ENCODE measurements around the gene PRSS2.

Gene PRSS2

GRCh38 chr7:142785841-142786250, 15.1 kb downstream of the PRSS2 start:
- no peaks in the 10 kb centered on the region for H3K36me3 ChIP-seq (replicated peaks)
- no peak for DNase-seq
- no peaks in the 10 kb centered on the region for H3K27me3 ChIP-seq (replicated peaks)
- H3K4me3 ChIP-seq (ENCODE audit: low read depth, low read length): no peak overlapping the region
- in situ Hi-C loops (cut with HindIII; ENCODE audit: low pct_ligation_motif_present, low sequenced_read_pairs): no loop called here
- TF ChIP-seq, protein P1, sequence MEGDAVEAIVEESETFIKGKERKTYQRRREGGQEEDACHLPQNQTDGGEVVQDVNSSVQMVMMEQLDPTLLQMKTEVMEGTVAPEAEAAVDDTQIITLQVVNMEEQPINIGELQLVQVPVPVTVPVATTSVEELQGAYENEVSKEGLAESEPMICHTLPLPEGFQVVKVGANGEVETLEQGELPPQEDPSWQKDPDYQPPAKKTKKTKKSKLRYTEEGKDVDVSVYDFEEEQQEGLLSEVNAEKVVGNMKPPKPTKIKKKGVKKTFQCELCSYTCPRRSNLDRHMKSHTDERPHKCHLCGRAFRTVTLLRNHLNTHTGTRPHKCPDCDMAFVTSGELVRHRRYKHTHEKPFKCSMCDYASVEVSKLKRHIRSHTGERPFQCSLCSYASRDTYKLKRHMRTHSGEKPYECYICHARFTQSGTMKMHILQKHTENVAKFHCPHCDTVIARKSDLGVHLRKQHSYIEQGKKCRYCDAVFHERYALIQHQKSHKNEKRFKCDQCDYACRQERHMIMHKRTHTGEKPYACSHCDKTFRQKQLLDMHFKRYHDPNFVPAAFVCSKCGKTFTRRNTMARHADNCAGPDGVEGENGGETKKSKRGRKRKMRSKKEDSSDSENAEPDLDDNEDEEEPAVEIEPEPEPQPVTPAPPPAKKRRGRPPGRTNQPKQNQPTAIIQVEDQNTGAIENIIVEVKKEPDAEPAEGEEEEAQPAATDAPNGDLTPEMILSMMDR (IDR thresholded peaks at IDR 0.05; ENCODE audit: low read depth, low read length, missing control alignments): no peak
- no peak overlapping the region for H3K27ac ChIP-seq

- no peak for DNase-seq
- H3K27me3 ChIP-seq (replicated peaks): no peaks in the 10 kb centered on the region
- no peak overlapping the region for H3K4me3 ChIP-seq (ENCODE audit: low read depth, low read length)
- TF ChIP-seq, protein P1 (IDR thresholded peaks at IDR 0.05; ENCODE audit: low read depth, low read length, missing control alignments): no peak
- no peaks in the 10 kb centered on the region for H3K36me3 ChIP-seq (replicated peaks)
- in situ Hi-C loops (cut with HindIII; ENCODE audit: low pct_ligation_motif_present, low sequenced_read_pairs): no loop called here
- no peak overlapping the region for H3K27ac ChIP-seq
These were observed 16.4 kb downstream of the PRSS2 start for GRCh38 chr7:142787034-142787768.

DNA sequence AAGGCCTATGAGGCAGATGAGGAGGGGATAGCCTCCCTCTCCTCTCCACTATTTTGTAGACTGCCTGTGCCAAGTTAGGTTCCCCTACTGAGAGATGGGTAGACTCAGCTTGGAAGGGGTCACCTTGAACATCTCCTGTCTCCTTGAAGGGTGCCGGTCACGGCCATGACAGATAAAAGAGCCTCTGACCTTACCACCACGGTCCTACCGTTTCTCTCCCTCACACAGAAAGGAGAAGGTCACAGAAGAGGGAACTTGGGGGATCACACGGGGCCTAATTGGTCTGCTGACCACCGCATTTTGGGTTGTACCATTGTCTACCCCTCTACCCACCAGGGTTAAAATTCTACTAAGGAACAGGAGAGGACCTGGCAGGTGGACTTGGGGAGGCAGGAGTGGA, 17.0 kb downstream of the PRSS2 start:
- Histone ChIP-seq H3K27ac (no peak overlapping the region), H3K36me3 (replicated peaks) (no peaks in the 10 kb centered on the region), H3K27me3 (replicated peaks) (no peaks in the 10 kb centered on the region), H3K4me3 (ENCODE audit: low read depth, low read length) (no peak overlapping the region)
- TF ChIP-seq, protein P1 (IDR thresholded peaks at IDR 0.05; ENCODE audit: low read depth, low read length, missing control alignments): no peak
- DNase-seq: no peak
- in situ Hi-C loops (cut with HindIII; ENCODE audit: low pct_ligation_motif_present, low sequenced_read_pairs): no loop called here

- no peak overlapping the region for H3K27ac ChIP-seq
- TF ChIP-seq, protein P1 (IDR thresholded peaks at IDR 0.05; ENCODE audit: low read depth, low read length, missing control alignments): no peak
- no peaks in the 10 kb centered on the region for H3K27me3 ChIP-seq (replicated peaks)
- in situ Hi-C loops (cut with HindIII; ENCODE audit: low pct_ligation_motif_present, low sequenced_read_pairs): no loop called here
- no peaks in the 10 kb centered on the region for H3K36me3 ChIP-seq (replicated peaks)
- DNase-seq: no peak
- no peak overlapping the region for H3K4me3 ChIP-seq (ENCODE audit: low read depth, low read length)
These were observed 17.8 kb downstream of the PRSS2 start for GRCh38 chr7:142788303-142789289.

GRCh38 chr7:142789441-142789840, 18.7 kb downstream of the PRSS2 start:
- Histone ChIP-seq H3K27me3 (replicated peaks) (no peaks in the 10 kb centered on the region), H3K27ac (no peak overlapping the region), H3K4me3 (ENCODE audit: low read depth, low read length) (no peak overlapping the region), H3K36me3 (replicated peaks) (no peaks in the 10 kb centered on the region)
- DNase-seq: no peak
- TF ChIP-seq, protein P1 (IDR thresholded peaks at IDR 0.05; ENCODE audit: low read depth, low read length, missing control alignments): no peak
- in situ Hi-C loops (cut with HindIII; ENCODE audit: low pct_ligation_motif_present, low sequenced_read_pairs): no loop called here

All from brain microvascular endothelial cell (primary cell).